Astrocyte of the cerebellum (primary cell): ENCODE measurements around the gene ABHD11.
"Not testable (repeated sequence)": the region's sequence is repeated elsewhere in the genome, so short reads cannot be mapped to it uniquely, and the experiment has no call there.

Experiments used
- DNase-seq: peaks from one replicate; pipeline ENCODE4 v3.0.0-alpha.2; 2011; ENCODE audit warnings: low read depth
- H3K4me3 ChIP-seq: 2 replicates; pipeline ENCODE4 v1.5.1; 2011; ENCODE audit warnings: mild to moderate bottlenecking, low read depth, low read length, moderate library complexity
- in situ Hi-C: cut with HindIII; loops from 2 replicates; pipeline ENCODE4 v1.10.0; 2017; ENCODE audit warnings: low sequenced_read_pairs
- TF ChIP-seq, protein P1 (sequence below): IDR thresholded peaks from 2 replicates; pipeline ENCODE4 v1.5.1; 2012; ENCODE audit warnings: low read length, low read depth, moderate library complexity, mild to moderate bottlenecking; ENCODE audit errors: missing control alignments

ABHD11 gene

DNA sequence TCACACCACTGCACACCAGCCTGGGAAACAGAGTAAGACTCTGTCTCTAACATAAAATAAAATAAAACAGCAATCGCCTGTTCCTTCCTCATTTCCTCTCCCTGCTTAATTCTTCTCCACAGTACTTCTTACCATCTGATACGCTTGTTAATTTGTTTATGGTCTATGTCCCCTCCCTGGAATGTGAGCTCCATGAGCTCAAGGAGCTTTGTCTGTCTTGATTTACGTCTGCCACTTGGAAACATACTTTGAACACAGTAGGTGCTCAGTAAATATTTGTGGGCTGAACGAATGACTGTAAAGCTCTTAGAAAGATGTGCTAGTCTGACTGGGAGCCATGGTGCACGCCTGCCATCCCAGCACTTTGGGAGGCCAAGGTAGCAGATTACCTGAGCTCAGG lies 10.1 kb downstream of the ABHD11 start:
- TF ChIP-seq, protein P1, sequence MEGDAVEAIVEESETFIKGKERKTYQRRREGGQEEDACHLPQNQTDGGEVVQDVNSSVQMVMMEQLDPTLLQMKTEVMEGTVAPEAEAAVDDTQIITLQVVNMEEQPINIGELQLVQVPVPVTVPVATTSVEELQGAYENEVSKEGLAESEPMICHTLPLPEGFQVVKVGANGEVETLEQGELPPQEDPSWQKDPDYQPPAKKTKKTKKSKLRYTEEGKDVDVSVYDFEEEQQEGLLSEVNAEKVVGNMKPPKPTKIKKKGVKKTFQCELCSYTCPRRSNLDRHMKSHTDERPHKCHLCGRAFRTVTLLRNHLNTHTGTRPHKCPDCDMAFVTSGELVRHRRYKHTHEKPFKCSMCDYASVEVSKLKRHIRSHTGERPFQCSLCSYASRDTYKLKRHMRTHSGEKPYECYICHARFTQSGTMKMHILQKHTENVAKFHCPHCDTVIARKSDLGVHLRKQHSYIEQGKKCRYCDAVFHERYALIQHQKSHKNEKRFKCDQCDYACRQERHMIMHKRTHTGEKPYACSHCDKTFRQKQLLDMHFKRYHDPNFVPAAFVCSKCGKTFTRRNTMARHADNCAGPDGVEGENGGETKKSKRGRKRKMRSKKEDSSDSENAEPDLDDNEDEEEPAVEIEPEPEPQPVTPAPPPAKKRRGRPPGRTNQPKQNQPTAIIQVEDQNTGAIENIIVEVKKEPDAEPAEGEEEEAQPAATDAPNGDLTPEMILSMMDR: no peak
- in situ Hi-C loops: no loop called here
- no peak for DNase-seq
- H3K4me3 ChIP-seq: no peak overlapping the region

DNA sequence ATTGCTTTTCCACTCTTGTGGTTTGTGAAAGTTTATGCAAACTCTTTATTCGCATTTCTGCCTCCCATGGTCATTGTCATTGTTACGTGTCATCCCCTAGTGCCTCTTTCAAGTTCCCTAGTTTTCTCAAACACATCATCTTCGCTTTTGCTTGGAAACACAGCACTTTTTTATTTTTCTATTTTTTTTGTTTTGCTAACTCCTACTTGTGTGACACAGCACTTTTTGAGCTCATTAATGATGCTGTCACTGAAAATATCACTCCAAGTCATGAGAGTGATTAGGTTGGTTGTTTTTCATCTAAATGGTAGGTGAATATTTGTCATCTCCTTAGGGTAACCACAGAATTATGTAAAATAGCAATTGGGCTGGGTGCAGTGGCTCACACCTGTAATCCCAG lies 10.7 kb downstream of the ABHD11 start:
- no peak overlapping the region for H3K4me3 ChIP-seq
- in situ Hi-C loops: no loop called here
- TF ChIP-seq, protein P1: no peak
- no peak for DNase-seq

DNA sequence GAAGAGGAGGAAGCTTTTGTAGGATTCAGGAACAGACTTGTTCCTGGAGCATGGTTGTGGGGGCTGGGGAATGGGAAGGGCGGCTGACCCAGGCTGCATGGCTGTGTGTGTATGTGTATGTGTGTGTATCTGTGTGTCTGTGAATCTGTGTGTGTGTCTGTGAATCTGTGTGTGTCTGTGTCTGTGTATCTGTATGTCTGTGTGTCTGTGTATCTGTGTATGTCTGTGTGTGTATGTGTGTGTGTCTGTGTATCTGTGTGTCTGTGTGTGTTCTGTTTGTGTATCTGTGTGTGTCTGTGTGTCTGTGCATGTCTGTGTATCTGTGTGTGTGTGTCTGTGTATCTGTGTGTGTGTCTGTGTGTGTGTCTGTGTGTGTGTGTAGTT lies 12.5 kb downstream of the ABHD11 start:
- no peak overlapping the region for H3K4me3 ChIP-seq
- in situ Hi-C loops: no loop called here
- TF ChIP-seq, protein P1: no peak
- DNase-seq: no peak

DNA sequence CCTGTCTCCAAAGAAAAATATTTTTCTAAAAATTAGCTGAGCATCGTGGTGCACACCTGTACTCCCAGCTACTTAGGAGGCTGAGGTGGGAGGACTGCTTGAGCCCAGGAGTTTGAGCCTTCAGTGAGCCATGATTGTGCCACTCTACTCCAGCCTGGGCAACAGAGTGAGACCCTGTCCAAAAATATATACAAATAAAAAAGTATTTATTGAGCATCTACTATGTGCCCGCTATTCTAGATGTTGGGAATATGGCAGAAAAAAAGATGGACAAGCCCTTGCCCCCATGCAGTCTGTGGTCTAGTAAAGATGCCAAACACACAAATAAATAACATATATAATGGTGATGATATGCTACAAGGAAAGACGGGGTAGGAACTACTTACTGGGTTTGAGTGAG lies 14.8 kb downstream of the ABHD11 start:
- DNase-seq: no peak
- in situ Hi-C loops: no loop called here
- no peak overlapping the region for H3K4me3 ChIP-seq
- TF ChIP-seq, protein P1: no peak

DNA sequence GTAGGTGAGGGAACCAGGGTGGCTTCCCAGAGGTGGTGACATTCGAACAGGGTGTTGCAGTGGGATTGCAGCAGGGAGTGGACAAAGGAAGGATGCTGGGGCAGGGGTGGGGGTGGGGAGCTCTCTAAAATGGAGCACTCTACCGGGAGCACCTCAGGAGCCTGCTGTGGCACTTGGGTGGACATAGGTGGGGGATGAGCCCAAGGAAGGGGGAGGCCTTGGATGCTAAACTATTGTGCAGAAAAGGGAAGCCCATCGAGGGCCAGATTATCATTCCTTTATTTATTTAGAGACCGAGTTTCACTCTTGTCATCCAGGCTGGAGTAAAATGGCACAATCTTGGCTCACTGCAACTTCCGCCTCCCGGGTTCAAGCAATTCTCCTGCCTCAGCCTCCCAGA lies 15.8 kb downstream of the ABHD11 start:
- H3K4me3 ChIP-seq: no peak overlapping the region
- DNase-seq: no peak
- TF ChIP-seq, protein P1: no peak
- in situ Hi-C loops: no loop called here

DNA sequence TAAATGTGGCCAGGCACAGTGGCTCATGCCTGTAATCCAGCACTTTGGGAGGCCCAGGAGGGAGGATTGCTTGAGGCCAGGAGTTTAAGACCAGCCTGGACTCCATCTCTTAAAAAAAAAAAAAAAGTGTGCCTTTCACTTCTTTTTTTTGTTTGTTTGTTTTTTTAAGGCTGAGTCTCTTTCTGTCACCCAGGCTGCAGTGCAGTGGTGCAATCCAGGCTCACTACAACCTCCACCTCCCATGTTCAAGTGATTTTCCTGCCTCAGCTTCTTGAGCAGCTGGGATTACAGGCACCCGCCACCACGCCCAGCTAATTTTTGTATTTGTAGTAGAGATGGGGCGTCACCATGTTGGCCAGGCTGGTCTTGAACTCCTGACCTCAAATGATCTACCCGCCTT lies 16.4 kb downstream of the ABHD11 start:
- H3K4me3 ChIP-seq, in situ Hi-C loops, DNase-seq: not testable (repeated sequence)

DNA sequence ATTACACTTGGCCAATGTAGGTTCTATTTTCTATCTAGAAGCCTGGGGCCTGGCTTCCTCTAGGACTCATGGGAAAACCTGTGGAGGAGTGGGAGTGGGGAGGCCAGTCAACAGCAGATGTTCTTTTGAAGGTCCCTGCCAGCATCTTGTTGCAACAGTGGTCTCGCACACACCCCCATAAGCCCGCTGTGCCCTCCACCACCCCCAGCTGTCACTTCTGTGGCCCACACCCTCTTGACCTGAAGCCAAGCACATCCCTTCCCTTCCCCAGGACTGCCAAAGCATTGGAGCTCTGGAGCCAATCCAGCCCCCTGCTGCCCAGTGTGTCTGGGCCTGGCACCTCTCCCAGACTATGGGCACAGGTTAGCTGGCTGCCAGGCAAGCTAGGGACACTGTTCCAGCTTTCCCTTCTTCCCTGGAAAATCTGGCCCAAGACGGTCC lies 17.2 kb downstream of the ABHD11 start:
- TF ChIP-seq, protein P1: no peak
- no peak overlapping the region for H3K4me3 ChIP-seq
- no peak for DNase-seq
- in situ Hi-C loops: no loop called here

DNA sequence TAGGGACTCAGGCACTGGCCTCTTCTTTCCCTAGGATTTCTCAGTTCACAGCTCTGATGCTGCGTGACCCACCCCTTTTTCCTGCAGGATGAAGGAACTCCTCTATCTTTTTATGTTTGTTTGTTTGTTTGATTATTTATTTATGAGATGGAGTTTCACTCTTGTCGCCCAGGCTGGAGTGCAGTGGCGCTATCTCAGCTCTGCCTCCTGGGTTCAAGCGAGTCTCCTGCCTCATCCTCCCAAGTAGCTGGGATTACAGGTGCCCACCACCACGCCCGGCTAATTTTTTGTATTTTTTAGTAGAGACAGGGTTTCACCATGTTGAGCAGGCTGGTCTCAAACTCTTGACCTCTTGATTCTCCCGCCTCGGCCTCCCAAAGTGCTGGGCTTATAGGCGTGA lies 18.2 kb downstream of the ABHD11 start:
- H3K4me3 ChIP-seq, in situ Hi-C loops: not testable (repeated sequence)

More for the DNA sequence above, 18.2 kb downstream of the ABHD11 start:
- not testable (repeated sequence) for DNase-seq
